Hepatocyte (in vitro differentiated cells): ENCODE results near the gene MYO1F.

ENCODE experiments used
- CTCF ChIP-seq: fragments of 200-600 bp; sonication (generic); IDR thresholded peaks from 2 replicates; pipeline ENCODE4 v1.5.1; 2016; ENCODE audit warnings: antibody characterized with exemption, mild to moderate bottlenecking; ENCODE audit not compliant: poor library complexity
- EZH2 ChIP-seq: fragments of 200-600 bp; sonication (generic); IDR thresholded peaks from 2 replicates; pipeline ENCODE4 v1.6.1; 2016; ENCODE audit warnings: antibody characterized with exemption, mild to moderate bottlenecking, borderline replicate concordance
- EZH2phosphoT487 ChIP-seq: fragments of 200-600 bp; sonication (generic); IDR thresholded peaks from one replicate; pipeline ENCODE4 v1.6.1; 2018; ENCODE audit warnings: antibody characterized with exemption, mild to moderate bottlenecking, low read depth, moderate library complexity; ENCODE audit not compliant: unreplicated experiment, severe bottlenecking

- TF ChIP-seq EZH2 (no peak), CTCF (no peak), EZH2phosphoT487 (no peak)
These were observed 15.2 kb upstream of the MYO1F start for GRCh38 chr19:8592231-8593009.
